NCI-H2107 treated with DMSO at 0.1 percent for 48 hours (cell line): ENCODE data around the gene PDXDC1.
"Not testable (repeated sequence)": the region's sequence is repeated elsewhere in the genome, so short reads cannot be mapped to it uniquely, and the experiment has no call there.

ENCODE experiments used
- DNase-seq: peaks from one replicate; lab custom pipeline; 2025; ENCODE audit not compliant: unreplicated experiment; lab: John Stamatoyannopoulos, UW

The PDXDC1 gene

GRCh38 chr16:14974656-14975417, at the start of gene PDXDC1:
Gene PDXDC1, plus strand, starts transcription at chr16:14975026. Its CDS starts 174 bp downstream, at chr16:14975200.
- peak; percentile 70 for DNase-seq

- DNase-seq = not testable (repeated sequence)
These were observed 46.6 kb upstream of the PDXDC1 start for GRCh38 chr16:14928064-14928714.

GRCh38 chr16:14929176-14929575, 45.6 kb upstream of the PDXDC1 start:
- DNase-seq = not testable (repeated sequence)

- DNase-seq = not testable (repeated sequence)
These were observed 44.6 kb upstream of the PDXDC1 start for GRCh38 chr16:14930246-14930645.

GRCh38 chr16:14930971-14931370, 43.9 kb upstream of the PDXDC1 start:
- DNase-seq = not testable (repeated sequence)

GRCh38 chr16:14932581-14933375, 42.0 kb upstream of the PDXDC1 start:
- not testable (repeated sequence) for DNase-seq

- DNase-seq = not testable (repeated sequence)
These were observed 37.7 kb upstream of the PDXDC1 start, which contains the start of gene NPIPA1 for GRCh38 chr16:14937143-14937542. Gene NPIPA1, plus strand, starts transcription at chr16:14937443. Its CDS starts 0 bp downstream, at chr16:14937443.

GRCh38 chr16:14937994-14938393, 36.8 kb upstream of the PDXDC1 start:
- not testable (repeated sequence) for DNase-seq

GRCh38 chr16:14942686-14943085, 32.1 kb upstream of the PDXDC1 start:
- not testable (repeated sequence) for DNase-seq

- no peak for DNase-seq
These were observed 19.1 kb upstream of the PDXDC1 start for GRCh38 chr16:14955546-14956231.

- no peak for DNase-seq
These were observed 17.1 kb upstream of the PDXDC1 start for GRCh38 chr16:14957576-14958322.

GRCh38 chr16:14958323-14958600, 16.6 kb upstream of the PDXDC1 start:
- DNase-seq = no peak

GRCh38 chr16:14958970-14959369, 15.9 kb upstream of the PDXDC1 start:
- DNase-seq = no peak

GRCh38 chr16:14961405-14962186, 13.2 kb upstream of the PDXDC1 start:
- no peak for DNase-seq

GRCh38 chr16:14963281-14964173, 11.3 kb upstream of the PDXDC1 start:
- no peak for DNase-seq

- DNase-seq = no peak
These were observed 9.5 kb upstream of the PDXDC1 start for GRCh38 chr16:14965328-14965727.

- DNase-seq = not testable (repeated sequence)
These were observed 5.0 kb upstream of the PDXDC1 start for GRCh38 chr16:14969795-14970194.

- not testable (repeated sequence) for DNase-seq
These were observed 3.1 kb upstream of the PDXDC1 start for GRCh38 chr16:14971621-14972228.
